IMR-90 (cell line): ENCODE data around the gene SH2D5. TPM values are rescaled to one million over a fixed set of nuclear protein-coding genes. Genes with fewer than 3 reads are reported as not detected.

Source experiments
- ATAC-seq: fragments of 200-7000 bp; cut with Tn5 transposase; 2 replicates; pipeline ENCODE4 v1.9.1; 2020; ENCODE audit warnings: low read depth, mild to moderate bottlenecking, moderate library complexity
- BruUV-seq: library from RNA; stranded (reverse); fragments of 400-500 nt; replicated peaks from 2 replicates; lab custom pipeline; 2021; lab: Mats Ljungman, UMichigan
- CTCF ChIA-PET: fragments of 300-600 bp; formaldehyde crosslinking; extraction: SDS; loops from one replicate; lab custom pipeline; 2021; ENCODE audit warnings: antibody characterized with exemption; lab: Yijun Ruan, JAX
- POLR2A ChIA-PET: fragments of 300-600 bp; sonication (Branson Sonifier 250); formaldehyde crosslinking; loops from one replicate; lab custom pipeline; 2022; ENCODE audit warnings: antibody characterized with exemption; ENCODE audit not compliant: unreplicated experiment; lab: Charles Lee
- DNase-seq: peaks from one replicate; pipeline ENCODE4 v3.0.0; 2013
- H2AFZ ChIP-seq: replicated peaks from 2 replicates; pipeline ENCODE3; 2013; ENCODE audit warnings: low read length, mild to moderate bottlenecking; ENCODE audit not compliant: poor library complexity
- H2AK5ac ChIP-seq: 2 replicates; pipeline ENCODE4 v1.6.1; 2013; ENCODE audit warnings: low read depth, low read length, inconsistent platforms
- H2AK9ac ChIP-seq: replicated peaks from 2 replicates; pipeline ENCODE3; 2013; ENCODE audit warnings: mild to moderate bottlenecking, low read depth, low read length, moderate library complexity; ENCODE audit not compliant: poor library complexity
- H2BK120ac ChIP-seq: 2 replicates; pipeline ENCODE4 v1.6.1; 2013; ENCODE audit warnings: low read depth, low read length, inconsistent platforms
- H2BK15ac ChIP-seq: 3 replicates; pipeline ENCODE4 v1.6.1; 2013; ENCODE audit warnings: low read depth, low read length, inconsistent platforms
- H2BK20ac ChIP-seq: 2 replicates; pipeline ENCODE4 v1.6.1; 2013; ENCODE audit warnings: low read depth, mild to moderate bottlenecking, inconsistent platforms, low read length, moderate library complexity
- H2BK5ac ChIP-seq: 2 replicates; pipeline ENCODE4 v1.6.1; 2013; ENCODE audit warnings: mild to moderate bottlenecking, low read depth, low read length, inconsistent platforms; ENCODE audit not compliant: poor library complexity, severe bottlenecking
- H3K14ac ChIP-seq: replicated peaks from 2 replicates; pipeline ENCODE4 v1.6.1; 2013; ENCODE audit warnings: low read depth, low read length, inconsistent platforms
- H3K18ac ChIP-seq: 2 replicates; pipeline ENCODE4 v1.6.1; 2013; ENCODE audit warnings: low read depth, low read length, control low read depth
- H3K23ac ChIP-seq: 2 replicates; pipeline ENCODE4 v1.6.1; 2013; ENCODE audit warnings: low read depth, low read length, inconsistent platforms
- H3K27ac ChIP-seq: 2 replicates; pipeline ENCODE4 v1.5.1; 2013; ENCODE audit warnings: mild to moderate bottlenecking, control low read depth, low read length; ENCODE audit not compliant: insufficient read depth
- H3K27me3 ChIP-seq: 2 replicates; pipeline ENCODE4 v1.6.1; 2013; ENCODE audit warnings: low read length; ENCODE audit not compliant: control insufficient read depth, insufficient read depth
- H3K36me3 ChIP-seq: 2 replicates; pipeline ENCODE4 v1.6.1; 2013; ENCODE audit warnings: low read length, mixed read lengths; ENCODE audit not compliant: control insufficient read depth, insufficient read depth
- H3K4ac ChIP-seq: 2 replicates; pipeline ENCODE4 v1.6.1; 2013; ENCODE audit warnings: low read depth, low read length, inconsistent platforms
- H3K4me1 ChIP-seq: 2 replicates; pipeline ENCODE4 v1.6.1; 2013; ENCODE audit warnings: low read length, mixed read lengths; ENCODE audit not compliant: control insufficient read depth, insufficient read depth
- H3K4me2 ChIP-seq: 2 replicates; pipeline ENCODE4 v1.6.1; 2013; ENCODE audit warnings: low read depth, mild to moderate bottlenecking, control low read depth, low read length, moderate library complexity
- H3K4me3 ChIP-seq: 2 replicates; pipeline ENCODE4 v1.5.1; 2013; ENCODE audit warnings: low read depth, mild to moderate bottlenecking, control low read depth, low read length, moderate library complexity; ENCODE audit not compliant: insufficient read depth
- H3K56ac ChIP-seq: 2 replicates; pipeline ENCODE4 v1.6.1; 2013; ENCODE audit warnings: low read length, inconsistent platforms; ENCODE audit not compliant: insufficient read depth; ENCODE audit errors: extremely low read depth
- H3K79me1 ChIP-seq, 2 experiments: 2 replicates each; pipeline ENCODE4 v1.6.1; 2013; ENCODE audit warnings: low read length in 2 of 2, inconsistent platforms in 1 of 2, low read depth in 1 of 2
- H3K9ac ChIP-seq: 2 replicates; pipeline ENCODE4 v1.6.1; 2013; ENCODE audit warnings: low read depth, low read length, control low read depth
- H3K9me1 ChIP-seq: 2 replicates; pipeline ENCODE4 v1.6.1; 2013; ENCODE audit warnings: low read length, inconsistent platforms; ENCODE audit not compliant: insufficient read depth
- H3K9me3 ChIP-seq: 2 replicates; pipeline ENCODE4 v1.6.1; 2013; ENCODE audit warnings: low read length; ENCODE audit not compliant: control insufficient read depth, insufficient read depth
- H4K20me1 ChIP-seq: 2 replicates; pipeline ENCODE4 v1.6.1; 2013; ENCODE audit warnings: low read length, inconsistent platforms; ENCODE audit not compliant: insufficient read depth
- H4K5ac ChIP-seq: 2 replicates; pipeline ENCODE4 v1.6.1; 2013; ENCODE audit warnings: mild to moderate bottlenecking, low read depth, low read length, control low read depth
- H4K8ac ChIP-seq, 2 experiments: 2 replicates each; pipeline ENCODE4 v1.6.1; 2013; ENCODE audit warnings: low read depth in 2 of 2, low read length in 2 of 2, control low read depth in 1 of 2, inconsistent platforms in 1 of 2
- H4K91ac ChIP-seq: 2 replicates; pipeline ENCODE4 v1.6.1; 2013; ENCODE audit warnings: low read depth, low read length, inconsistent platforms; ENCODE audit not compliant: insufficient read depth
- BHLHE40 ChIP-seq: fragments of 150-350 bp; IDR thresholded peaks from 2 replicates; pipeline ENCODE4 v1.6.1; 2016; ENCODE audit warnings: mild to moderate bottlenecking, low read depth, low read length
- CEBPB ChIP-seq: IDR thresholded peaks from 2 replicates; pipeline ENCODE4 v1.6.1; 2012; ENCODE audit warnings: low read depth, low read length, improper control_type of control experiment
- CHD1 ChIP-seq: IDR thresholded peaks from 2 replicates; pipeline ENCODE4 v1.6.1; 2012; ENCODE audit warnings: low read depth, low read length, improper control_type of control experiment
- MAFK ChIP-seq: IDR thresholded peaks from 2 replicates; pipeline ENCODE4 v1.6.1; 2012; ENCODE audit warnings: low read depth, low read length, improper control_type of control experiment
- MXI1 ChIP-seq: IDR thresholded peaks from 2 replicates; pipeline ENCODE4 v1.6.1; 2012; ENCODE audit warnings: low read depth, mild to moderate bottlenecking, low read length, moderate library complexity, borderline replicate concordance
- POLR2A ChIP-seq: IDR thresholded peaks from 2 replicates; pipeline ENCODE4 v1.6.1; 2012; ENCODE audit warnings: mild to moderate bottlenecking, low read depth, low read length
- RCOR1 ChIP-seq: IDR thresholded peaks from 2 replicates; pipeline ENCODE4 v1.6.1; 2012; ENCODE audit warnings: mild to moderate bottlenecking, low read length, improper control_type of control experiment; ENCODE audit not compliant: insufficient replicate concordance
- RFX5 ChIP-seq: IDR thresholded peaks from 2 replicates; pipeline ENCODE4 v1.8.0; 2012; ENCODE audit warnings: low read depth, mild to moderate bottlenecking, low read length, moderate library complexity
- SMC3 ChIP-seq: fragments of 150-350 bp; IDR thresholded peaks from 2 replicates; pipeline ENCODE4 v1.6.1; 2016; ENCODE audit warnings: low read depth, mild to moderate bottlenecking, antibody characterized with exemption, low read length, moderate library complexity
- WGBS, 2 experiments: methylation state at CpG; one replicate each; pipeline versions ENCODE4 v1.1.5 to v1.1.7; 2013; ENCODE audit warnings: missing lambda C conversion rate in 2 of 2; ENCODE audit not compliant: insufficient read length in 1 of 2; ENCODE audit errors: extremely low coverage in 2 of 2; 5-methylcytosine and 5-hydroxymethylcytosine counted together
- dilution Hi-C: fragments of 300-500 bp; cut with HindIII; formaldehyde crosslinking; loops from one replicate; pipeline ENCODE4 v1.14.3; 2018; ENCODE audit warnings: low sequenced_read_pairs; ENCODE audit not compliant: unreplicated experiment
- in situ Hi-C: fragments of 300-500 bp; cut with MboI; formaldehyde crosslinking; loops from 3 replicates; pipeline ENCODE4 v1.14.3; 2019; ENCODE audit warnings: low sequenced_read_pairs, inconsistent platforms, mixed read lengths
- intact Hi-C: fragments of 100-400 bp; cut with micrococcal nuclease; formaldehyde crosslinking; loops from 2 replicates; pipeline ENCODE4 v1.10.0; 2022
- polyA plus RNA-seq, 3 experiments: library from polyadenylated mRNA; depleted of rRNA; stranded (reverse); fragments of >200 nt; gene quantifications; 2 replicates each; pipeline ENCODE4 v1.2.3, GENCODE V29; 2012; ENCODE audit warnings: low replicate concordance in 1 of 3
- total RNA-seq: library from RNA; depleted of rRNA; stranded (reverse); fragments of >200 nt; gene quantifications from 2 replicates; pipeline ENCODE4 v1.2.3, GENCODE V29; 2012
- TF ChIP-seq, protein P1 (sequence below): fragments of 150-350 bp; IDR thresholded peaks from 2 replicates; pipeline ENCODE4 v1.6.1; 2016; ENCODE audit warnings: low read depth, mild to moderate bottlenecking, low read length, moderate library complexity, borderline replicate concordance
- TF ChIP-seq, protein P2 (sequence below): fragments of 150-350 bp; IDR thresholded peaks from 2 replicates; pipeline ENCODE4 v1.6.1; 2017; ENCODE audit warnings: mild to moderate bottlenecking, antibody characterized with exemption, low read length, low read depth
- TF ChIP-seq, protein P3 (sequence below): conservative IDR thresholded peaks from 2 replicates; pipeline ENCODE4 v1.5.1; 2012; ENCODE audit warnings: mild to moderate bottlenecking, low read depth, low read length, improper control_type of control experiment

The SH2D5 gene
- total and polyA plus RNA-seq, 2 of the 4 experiments (the other 2 are of a cell fraction), result 7.2 to 14.4 TPM

DNA sequence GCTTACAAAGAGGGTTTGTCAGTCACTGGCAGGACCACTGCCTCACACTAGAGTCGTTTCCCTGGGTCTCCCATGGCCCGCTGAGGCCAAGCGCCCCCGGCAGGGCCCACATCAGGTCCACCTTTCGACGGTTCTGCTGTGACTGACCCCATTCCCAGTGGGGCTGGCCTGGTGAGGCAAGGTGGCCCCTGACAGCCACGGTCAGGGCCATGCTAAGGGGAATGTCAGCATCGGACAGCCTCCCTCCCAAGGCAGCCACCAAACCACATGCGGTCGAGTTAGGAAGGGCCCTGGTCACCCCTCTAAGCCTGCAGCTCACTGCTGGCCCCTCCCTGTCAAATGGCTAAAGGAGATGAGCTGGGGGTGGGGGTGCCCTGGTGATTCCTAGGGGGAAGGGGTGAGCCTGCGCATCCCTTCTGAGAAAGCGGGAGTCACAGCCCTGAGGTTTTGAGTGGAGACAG lies 11.8 kb downstream of the SH2D5 start:
- Histone ChIP-seq H4K5ac (no peak overlapping the region), H2AK9ac (no peak overlapping the region), H3K4ac (no peak overlapping the region), H3K9me1 (0 out of 2 replicates have a peak, but pooled peaks cover 6% of the 10 kb centered on the region), H4K20me1 (no peaks in the 10 kb centered on the region; the same call in 1 of the 2 replicates), H2AK5ac (no peak overlapping the region; the same call in 1 of the 2 replicates), H3K4me1 (peaks cover 2% of the 10 kb centered on the region; the same call in 1 of the 2 replicates), H3K4me3 (no peak overlapping the region), H3K23ac (no peak overlapping the region), H3K4me2 (no peak overlapping the region), H3K79me1 (peaks cover 0 to 6% of the 10 kb centered on the region in 2 experiments; a peak in 1 of 4 replicates), H3K27me3 (no peaks in the 10 kb centered on the region), H4K91ac (no peak overlapping the region), H3K14ac (no peak overlapping the region), H2BK15ac (no peak overlapping the region), H3K9ac (no peak overlapping the region), H3K9me3 (no peaks in the 10 kb centered on the region), H2BK20ac (no peak overlapping the region), H2BK5ac (no peak overlapping the region), H3K18ac (no peak overlapping the region), H4K8ac (no peak overlapping the region), H3K27ac (no peak overlapping the region), H3K36me3 (no peaks in the 10 kb centered on the region), H2AFZ (no peak overlapping the region), H3K56ac (no peak overlapping the region), H2BK120ac (no peak overlapping the region)
- intact Hi-C loops (no loop called here), dilution Hi-C loops (no loop called here), in situ Hi-C loops (no loop called here)
- no TSS peak for BruUV-seq
- ATAC-seq, result no peak
- TF ChIP-seq RFX5 (no peak), CHD1 (no peak), MAFK (no peak), CEBPB (no peak), SMC3 (no peak), POLR2A (no peak), BHLHE40 (no peak), MXI1 (no peak), RCOR1 (no peak)
- TF ChIP-seq, protein P1, sequence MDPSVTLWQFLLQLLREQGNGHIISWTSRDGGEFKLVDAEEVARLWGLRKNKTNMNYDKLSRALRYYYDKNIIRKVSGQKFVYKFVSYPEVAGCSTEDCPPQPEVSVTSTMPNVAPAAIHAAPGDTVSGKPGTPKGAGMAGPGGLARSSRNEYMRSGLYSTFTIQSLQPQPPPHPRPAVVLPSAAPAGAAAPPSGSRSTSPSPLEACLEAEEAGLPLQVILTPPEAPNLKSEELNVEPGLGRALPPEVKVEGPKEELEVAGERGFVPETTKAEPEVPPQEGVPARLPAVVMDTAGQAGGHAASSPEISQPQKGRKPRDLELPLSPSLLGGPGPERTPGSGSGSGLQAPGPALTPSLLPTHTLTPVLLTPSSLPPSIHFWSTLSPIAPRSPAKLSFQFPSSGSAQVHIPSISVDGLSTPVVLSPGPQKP, result no peak
- TF ChIP-seq, protein P2, sequence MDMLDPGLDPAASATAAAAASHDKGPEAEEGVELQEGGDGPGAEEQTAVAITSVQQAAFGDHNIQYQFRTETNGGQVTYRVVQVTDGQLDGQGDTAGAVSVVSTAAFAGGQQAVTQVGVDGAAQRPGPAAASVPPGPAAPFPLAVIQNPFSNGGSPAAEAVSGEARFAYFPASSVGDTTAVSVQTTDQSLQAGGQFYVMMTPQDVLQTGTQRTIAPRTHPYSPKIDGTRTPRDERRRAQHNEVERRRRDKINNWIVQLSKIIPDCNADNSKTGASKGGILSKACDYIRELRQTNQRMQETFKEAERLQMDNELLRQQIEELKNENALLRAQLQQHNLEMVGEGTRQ, result no peak
- TF ChIP-seq, protein P3, sequence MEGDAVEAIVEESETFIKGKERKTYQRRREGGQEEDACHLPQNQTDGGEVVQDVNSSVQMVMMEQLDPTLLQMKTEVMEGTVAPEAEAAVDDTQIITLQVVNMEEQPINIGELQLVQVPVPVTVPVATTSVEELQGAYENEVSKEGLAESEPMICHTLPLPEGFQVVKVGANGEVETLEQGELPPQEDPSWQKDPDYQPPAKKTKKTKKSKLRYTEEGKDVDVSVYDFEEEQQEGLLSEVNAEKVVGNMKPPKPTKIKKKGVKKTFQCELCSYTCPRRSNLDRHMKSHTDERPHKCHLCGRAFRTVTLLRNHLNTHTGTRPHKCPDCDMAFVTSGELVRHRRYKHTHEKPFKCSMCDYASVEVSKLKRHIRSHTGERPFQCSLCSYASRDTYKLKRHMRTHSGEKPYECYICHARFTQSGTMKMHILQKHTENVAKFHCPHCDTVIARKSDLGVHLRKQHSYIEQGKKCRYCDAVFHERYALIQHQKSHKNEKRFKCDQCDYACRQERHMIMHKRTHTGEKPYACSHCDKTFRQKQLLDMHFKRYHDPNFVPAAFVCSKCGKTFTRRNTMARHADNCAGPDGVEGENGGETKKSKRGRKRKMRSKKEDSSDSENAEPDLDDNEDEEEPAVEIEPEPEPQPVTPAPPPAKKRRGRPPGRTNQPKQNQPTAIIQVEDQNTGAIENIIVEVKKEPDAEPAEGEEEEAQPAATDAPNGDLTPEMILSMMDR, result no peak
- no peak for DNase-seq
- ChIA-PET CTCF (no interaction called here), POLR2A (no interaction called here)
- 80% methylated on average over 1 of the region's 12 CpGs; no CpG with 5 or more reads in 1 of the 2 experiments for WGBS, 2 experiments
